ENCODE measurements around the gene PHYH. TPM values are rescaled to one million over a fixed set of nuclear protein-coding genes. Genes with fewer than 3 reads are reported as not detected.

PHYH gene
- total RNA-seq, 2 experiments from 2014 or later: 6.9 to 15.1 TPM

DNA sequence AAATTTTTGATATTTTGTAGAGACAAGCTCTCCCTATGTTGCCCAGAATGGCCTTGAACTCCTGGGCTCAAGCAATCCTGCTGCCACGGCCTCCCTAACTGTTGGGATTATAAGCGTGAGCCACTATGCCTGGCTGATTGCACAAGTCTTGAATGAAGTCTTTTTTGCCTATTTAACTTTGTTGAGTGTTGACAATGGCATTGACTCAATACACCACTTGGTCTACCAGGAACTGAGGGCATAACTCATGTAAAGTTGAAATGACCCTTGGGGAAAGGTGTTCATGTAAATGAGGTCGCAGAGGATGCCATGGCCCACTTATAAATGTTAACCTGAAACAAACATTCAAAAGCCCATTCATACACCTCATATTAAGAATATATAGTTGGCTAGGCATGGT, 58.3 kb downstream of the PHYH start:
- intact Hi-C loops (cut with micrococcal nuclease; ENCODE audit: unreplicated experiment): no loop called here
- no peaks in the 10 kb centered on the region for H4K20me1 ChIP-seq (ENCODE audit: insufficient read depth, low read length)
- no peak overlapping the region for H3K27ac ChIP-seq (ENCODE audit: low read depth, low read length, poor library complexity, severe bottlenecking)
- ChIA-PET POLR2A (interaction anchor here (0.6 to 1.0 kb wide), 2 partner anchors 16 to 75 kb away, joined by 3 to 10 read pairs; no protein-coding TSS in a partner anchor), CTCF (ENCODE audit: unreplicated experiment) (no interaction called here)
- H3K79me2 ChIP-seq (ENCODE audit: insufficient read depth, low read depth, low read length): no peaks in the 10 kb centered on the region
- TF ChIP-seq, protein P1, sequence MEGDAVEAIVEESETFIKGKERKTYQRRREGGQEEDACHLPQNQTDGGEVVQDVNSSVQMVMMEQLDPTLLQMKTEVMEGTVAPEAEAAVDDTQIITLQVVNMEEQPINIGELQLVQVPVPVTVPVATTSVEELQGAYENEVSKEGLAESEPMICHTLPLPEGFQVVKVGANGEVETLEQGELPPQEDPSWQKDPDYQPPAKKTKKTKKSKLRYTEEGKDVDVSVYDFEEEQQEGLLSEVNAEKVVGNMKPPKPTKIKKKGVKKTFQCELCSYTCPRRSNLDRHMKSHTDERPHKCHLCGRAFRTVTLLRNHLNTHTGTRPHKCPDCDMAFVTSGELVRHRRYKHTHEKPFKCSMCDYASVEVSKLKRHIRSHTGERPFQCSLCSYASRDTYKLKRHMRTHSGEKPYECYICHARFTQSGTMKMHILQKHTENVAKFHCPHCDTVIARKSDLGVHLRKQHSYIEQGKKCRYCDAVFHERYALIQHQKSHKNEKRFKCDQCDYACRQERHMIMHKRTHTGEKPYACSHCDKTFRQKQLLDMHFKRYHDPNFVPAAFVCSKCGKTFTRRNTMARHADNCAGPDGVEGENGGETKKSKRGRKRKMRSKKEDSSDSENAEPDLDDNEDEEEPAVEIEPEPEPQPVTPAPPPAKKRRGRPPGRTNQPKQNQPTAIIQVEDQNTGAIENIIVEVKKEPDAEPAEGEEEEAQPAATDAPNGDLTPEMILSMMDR (conservative IDR thresholded peaks at IDR 0.05; ENCODE audit: low read length): no peak
- TF ChIP-seq EZH2phosphoT487 (IDR thresholded peaks at IDR 0.05; ENCODE audit: borderline replicate concordance, low read depth, low read length): no peak
- no TSS peak for BruUV-seq (replicated peaks)
- H3K4me2 ChIP-seq (ENCODE audit: low read length): no peak overlapping the region
- H3K9me3 ChIP-seq (ENCODE audit: low read length): no peaks in the 10 kb centered on the region
- H3K9me2 ChIP-seq (ENCODE audit: insufficient read depth, low read length): no peaks in the 10 kb centered on the region
- H3K36me3 ChIP-seq (ENCODE audit: insufficient read depth, low read length): no peaks in the 10 kb centered on the region
- no peak for DNase-seq (ENCODE audit: low spot score)
- H3K4me3 ChIP-seq (ENCODE audit: low read depth, low read length, poor library complexity, severe bottlenecking): no peak overlapping the region
- H3K4me1 ChIP-seq (ENCODE audit: insufficient read depth, low read length, poor library complexity, severe bottlenecking): no peaks in the 10 kb centered on the region
- H2AFZ ChIP-seq (ENCODE audit: low read length): no peak overlapping the region

- POLR2A ChIA-PET: no interaction called here
- Histone ChIP-seq H3K4me2 (ENCODE audit: low read length) (no peak overlapping the region), H3K27ac (ENCODE audit: low read depth, low read length, poor library complexity, severe bottlenecking) (no peak overlapping the region), H4K20me1 (ENCODE audit: insufficient read depth, low read length) (no peaks in the 10 kb centered on the region), H3K9me2 (ENCODE audit: insufficient read depth, low read length) (no peaks in the 10 kb centered on the region), H3K36me3 (ENCODE audit: insufficient read depth, low read length) (no peaks in the 10 kb centered on the region), H3K4me1 (ENCODE audit: insufficient read depth, low read length, poor library complexity, severe bottlenecking) (no peaks in the 10 kb centered on the region), H3K9me3 (ENCODE audit: low read length) (no peaks in the 10 kb centered on the region), H3K4me3 (ENCODE audit: low read depth, low read length, poor library complexity, severe bottlenecking) (no peak overlapping the region), H3K79me2 (ENCODE audit: insufficient read depth, low read depth, low read length) (no peaks in the 10 kb centered on the region), H2AFZ (ENCODE audit: low read length) (no peak overlapping the region)
- DNase-seq (ENCODE audit: low spot score): no peak
- TF ChIP-seq EZH2phosphoT487 (IDR thresholded peaks at IDR 0.05; ENCODE audit: borderline replicate concordance, low read depth, low read length): no peak
- TF ChIP-seq, protein P1 (conservative IDR thresholded peaks at IDR 0.05; ENCODE audit: low read length): no peak
- intact Hi-C loops (cut with micrococcal nuclease; ENCODE audit: unreplicated experiment): no loop called here
- CTCF ChIA-PET (ENCODE audit: unreplicated experiment): no interaction called here
- no TSS peak for BruUV-seq (replicated peaks)
Observed at GRCh38 chr10:13239923-13240322, 59.9 kb downstream of the PHYH start.

DNA sequence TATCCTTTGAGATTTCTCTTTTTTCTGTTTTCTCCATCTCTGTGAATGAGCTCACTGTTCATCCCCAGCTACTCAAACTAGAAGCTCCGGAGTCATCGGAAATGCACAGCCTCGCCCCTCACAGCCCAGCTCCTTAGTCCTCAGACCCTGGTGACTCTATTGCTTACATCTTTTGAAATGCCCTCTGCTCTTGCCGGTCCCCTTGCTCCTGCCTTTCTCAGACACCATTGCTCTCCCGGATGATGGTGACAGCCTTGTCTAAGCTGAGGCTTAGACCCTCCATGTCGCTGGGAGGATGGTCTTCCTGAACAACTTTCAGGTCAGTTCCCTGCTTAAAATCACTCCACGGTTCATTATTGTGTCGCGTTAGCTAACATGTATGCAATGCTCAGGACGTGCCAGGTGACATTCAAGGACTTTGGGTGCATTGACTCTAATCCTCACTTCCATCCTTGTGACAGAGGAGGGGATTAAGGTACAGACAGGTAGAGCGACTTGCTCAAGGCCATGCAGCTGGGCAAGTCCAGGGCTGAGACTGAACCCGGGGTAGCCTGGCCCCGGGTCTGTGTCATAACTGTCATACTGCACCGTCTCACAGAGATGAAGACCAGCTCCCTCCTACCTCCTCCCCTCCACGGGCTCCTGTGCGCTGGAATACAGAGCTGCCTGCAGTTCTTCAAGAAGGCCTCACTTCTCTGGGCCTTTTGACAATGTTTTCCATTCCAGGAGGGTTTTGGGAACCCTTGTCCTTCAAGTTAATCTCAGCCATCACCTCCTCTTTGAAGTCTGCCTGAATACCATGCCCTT, 61.4 kb downstream of the PHYH start:
- Histone ChIP-seq H3K79me2 (ENCODE audit: insufficient read depth, low read depth, low read length) (no peaks in the 10 kb centered on the region), H3K9me2 (ENCODE audit: insufficient read depth, low read length) (no peaks in the 10 kb centered on the region), H3K9me3 (ENCODE audit: low read length) (no peaks in the 10 kb centered on the region), H3K36me3 (ENCODE audit: insufficient read depth, low read length) (no peaks in the 10 kb centered on the region), H4K20me1 (ENCODE audit: insufficient read depth, low read length) (no peaks in the 10 kb centered on the region), H3K4me3 (ENCODE audit: low read depth, low read length, poor library complexity, severe bottlenecking) (no peak overlapping the region), H2AFZ (ENCODE audit: low read length) (no peak overlapping the region), H3K4me2 (ENCODE audit: low read length) (no peak overlapping the region), H3K27ac (ENCODE audit: low read depth, low read length, poor library complexity, severe bottlenecking) (no peak overlapping the region), H3K4me1 (ENCODE audit: insufficient read depth, low read length, poor library complexity, severe bottlenecking) (no peaks in the 10 kb centered on the region)
- ChIA-PET CTCF (ENCODE audit: unreplicated experiment) (interaction anchor here (0.7 kb wide), 1 partner anchor 15 kb away, joined by 3 read pairs; no protein-coding TSS in a partner anchor), POLR2A (interaction anchor here (1.2 kb wide), 1 partner anchor 18 kb away, joined by 3 read pairs; no protein-coding TSS in a partner anchor)
- intact Hi-C loops (cut with micrococcal nuclease; ENCODE audit: unreplicated experiment): no loop called here
- BruUV-seq (replicated peaks): no TSS peak
- no peak for DNase-seq (ENCODE audit: low spot score)
- TF ChIP-seq EZH2phosphoT487 (IDR thresholded peaks at IDR 0.05; ENCODE audit: borderline replicate concordance, low read depth, low read length): no peak
- TF ChIP-seq, protein P1 (conservative IDR thresholded peaks at IDR 0.05; ENCODE audit: low read length): no peak

Data from OCI-LY7 (cell line).